ENCODE measurements around the gene YLPM1.
"Not testable (repeated sequence)": the region's sequence is repeated elsewhere in the genome, so short reads cannot be mapped to it uniquely, and the experiment has no call there.

Gene YLPM1

DNA sequence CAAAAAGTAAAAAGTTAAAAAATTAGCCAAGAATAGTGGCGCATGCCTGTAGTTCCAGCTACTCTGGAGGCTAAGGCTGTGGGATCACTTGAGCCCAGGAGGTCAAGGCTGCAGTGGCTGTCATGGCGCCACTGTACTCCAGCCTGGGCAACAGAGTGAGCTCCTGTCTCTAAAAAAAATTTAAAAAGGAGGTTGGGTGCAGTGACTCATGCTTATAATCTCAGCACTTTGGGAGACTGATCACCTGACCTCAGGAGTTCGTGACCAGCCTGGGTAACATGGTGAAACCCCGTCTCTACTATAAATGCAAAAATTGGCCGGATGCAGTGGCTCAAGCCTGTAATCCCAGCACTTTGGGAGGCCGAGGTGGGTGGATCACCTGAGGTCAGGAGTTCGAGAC lies 8.2 kb upstream of the YLPM1 start:
- CTCF ChIA-PET, result no interaction called here
- POLR2A ChIA-PET, result no interaction called here
- TF ChIP-seq, protein P1, sequence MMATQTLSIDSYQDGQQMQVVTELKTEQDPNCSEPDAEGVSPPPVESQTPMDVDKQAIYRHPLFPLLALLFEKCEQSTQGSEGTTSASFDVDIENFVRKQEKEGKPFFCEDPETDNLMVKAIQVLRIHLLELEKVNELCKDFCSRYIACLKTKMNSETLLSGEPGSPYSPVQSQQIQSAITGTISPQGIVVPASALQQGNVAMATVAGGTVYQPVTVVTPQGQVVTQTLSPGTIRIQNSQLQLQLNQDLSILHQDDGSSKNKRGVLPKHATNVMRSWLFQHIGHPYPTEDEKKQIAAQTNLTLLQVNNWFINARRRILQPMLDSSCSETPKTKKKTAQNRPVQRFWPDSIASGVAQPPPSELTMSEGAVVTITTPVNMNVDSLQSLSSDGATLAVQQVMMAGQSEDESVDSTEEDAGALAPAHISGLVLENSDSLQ (IDR thresholded peaks at IDR 0.05), result no peak
- TF ChIP-seq LEF1 (IDR thresholded peaks at IDR 0.05; ENCODE audit: borderline replicate concordance), result no peak
- no peak for TF ChIP-seq CTBP1 (IDR thresholded peaks at IDR 0.05; ENCODE audit: borderline replicate concordance)
- no peak for TF ChIP-seq NFRKB (IDR thresholded peaks at IDR 0.05)
- no peak for TF ChIP-seq BHLHE40 (IDR thresholded peaks at IDR 0.05; ENCODE audit: borderline replicate concordance)
- no peak for TF ChIP-seq ZNF384 (IDR thresholded peaks at IDR 0.05)
- no peak for TF ChIP-seq FOXK2 (IDR thresholded peaks at IDR 0.05)
- no peak for TF ChIP-seq L3MBTL2 (conservative IDR thresholded peaks at IDR 0.05)
- no peak for TF ChIP-seq ARNT (IDR thresholded peaks at IDR 0.05)
- DNase-seq (ENCODE audit: extremely low spot score), result no peak

DNA sequence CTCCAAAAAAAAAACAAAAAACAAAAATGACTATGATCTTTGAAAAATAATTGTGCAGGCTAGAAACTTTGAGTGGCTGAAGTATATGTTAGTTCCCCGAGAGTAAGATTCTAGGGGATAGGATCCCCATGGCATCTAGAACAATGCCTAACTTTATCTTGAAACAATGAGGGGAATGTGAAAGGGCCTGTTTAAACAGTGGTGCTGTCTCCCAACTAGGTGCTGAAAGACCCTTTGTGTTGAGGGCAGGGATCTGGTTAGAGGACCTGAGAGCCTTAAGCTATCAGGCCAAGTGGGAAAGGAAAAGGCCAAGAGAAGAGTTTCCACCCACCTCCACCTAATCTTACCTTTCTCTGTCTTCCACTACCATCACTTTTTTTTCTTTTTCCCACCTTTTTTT lies 6.8 kb upstream of the YLPM1 start:
- TF ChIP-seq ZNF384 (IDR thresholded peaks at IDR 0.05) (no peak), BHLHE40 (IDR thresholded peaks at IDR 0.05; ENCODE audit: borderline replicate concordance) (no peak), NFRKB (IDR thresholded peaks at IDR 0.05) (no peak), ARNT (IDR thresholded peaks at IDR 0.05) (no peak), L3MBTL2 (conservative IDR thresholded peaks at IDR 0.05) (no peak), FOXA1 (IDR thresholded peaks at IDR 0.05) (no peak), SUZ12 (IDR thresholded peaks at IDR 0.05) (no peak), SP1 (IDR thresholded peaks at IDR 0.05) (no peak), FOXK2 (IDR thresholded peaks at IDR 0.05) (no peak), ELF4 (IDR thresholded peaks at IDR 0.05) (no peak), HDGF (IDR thresholded peaks at IDR 0.05; ENCODE audit: borderline replicate concordance) (no peak), CTBP1 (IDR thresholded peaks at IDR 0.05; ENCODE audit: borderline replicate concordance) (no peak), FOXM1 (IDR thresholded peaks at IDR 0.05; ENCODE audit: borderline replicate concordance) (no peak), LEF1 (IDR thresholded peaks at IDR 0.05; ENCODE audit: borderline replicate concordance) (no peak), TARDBP (IDR thresholded peaks at IDR 0.05) (no peak)
- TF ChIP-seq, protein P1 (IDR thresholded peaks at IDR 0.05), result no peak
- ChIA-PET CTCF (interaction anchor here (0.6 kb wide), 2 partner anchors 10 to 147 kb away, joined by 3 to 9 read pairs; no protein-coding TSS in a partner anchor), POLR2A (interaction anchor here (1.0 kb wide), 1 partner anchor 21 kb away, joined by 3 read pairs; no protein-coding TSS in a partner anchor)
- no peak for DNase-seq (ENCODE audit: extremely low spot score)

DNA sequence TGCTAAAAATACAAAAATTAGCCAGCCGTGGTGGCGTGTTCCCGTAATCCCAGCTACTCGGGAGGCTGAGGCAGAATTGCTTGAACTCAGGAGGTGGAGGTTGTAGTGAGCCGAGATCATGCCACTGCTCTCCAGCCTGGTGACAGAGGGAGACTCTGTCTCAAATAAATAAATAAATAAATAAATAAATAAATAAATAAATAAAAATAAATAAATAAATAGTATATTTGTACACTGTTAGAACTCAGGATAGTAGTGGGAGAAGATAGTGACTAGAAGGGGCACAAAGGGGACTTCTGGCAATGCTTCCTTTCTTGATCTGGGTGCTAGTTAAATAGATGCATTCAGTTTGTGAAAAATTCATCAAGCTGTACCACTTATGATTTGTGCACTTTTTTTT lies 4.6 kb upstream of the YLPM1 start:
- POLR2A ChIA-PET, result not testable (repeated sequence)
- CTCF ChIA-PET, result interaction anchor here (0.6 kb wide), 1 partner anchor 293 kb away, joined by 8 read pairs; the partner anchor contains the start of gene MLH3

DNA sequence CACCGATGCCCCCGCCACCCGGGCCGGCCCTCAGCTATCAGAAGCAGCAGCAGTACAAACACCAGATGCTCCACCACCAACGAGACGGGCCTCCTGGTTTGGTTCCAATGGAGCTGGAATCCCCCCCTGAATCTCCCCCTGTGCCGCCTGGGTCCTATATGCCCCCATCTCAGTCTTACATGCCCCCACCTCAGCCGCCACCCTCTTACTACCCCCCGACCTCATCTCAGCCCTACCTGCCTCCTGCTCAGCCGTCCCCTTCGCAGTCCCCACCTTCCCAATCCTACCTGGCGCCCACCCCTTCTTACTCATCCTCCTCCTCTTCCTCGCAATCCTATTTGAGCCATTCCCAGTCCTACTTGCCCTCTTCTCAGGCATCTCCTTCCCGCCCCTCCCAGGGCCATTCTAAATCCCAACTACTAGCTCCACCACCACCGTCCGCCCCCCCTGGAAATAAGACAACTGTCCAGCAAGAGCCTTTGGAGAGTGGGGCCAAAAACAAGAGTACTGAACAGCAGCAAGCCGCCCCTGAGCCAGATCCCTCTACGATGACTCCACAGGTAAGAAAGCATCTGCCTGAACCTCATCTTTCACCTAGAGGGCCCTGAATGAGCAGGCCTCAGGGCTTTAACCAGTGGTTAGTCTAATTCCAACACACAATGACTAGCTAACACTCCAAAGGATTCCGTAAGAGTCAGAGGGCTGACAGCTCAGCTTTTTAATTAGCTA lies 851 bp downstream of the YLPM1 start:
- TF ChIP-seq ELF4 (IDR thresholded peaks at IDR 0.05) (no peak), SUZ12 (IDR thresholded peaks at IDR 0.05) (no peak), NFRKB (IDR thresholded peaks at IDR 0.05) (no peak), SP1 (IDR thresholded peaks at IDR 0.05) (no peak), ZNF384 (IDR thresholded peaks at IDR 0.05) (no peak), ARNT (IDR thresholded peaks at IDR 0.05) (no peak), BHLHE40 (IDR thresholded peaks at IDR 0.05; ENCODE audit: borderline replicate concordance) (no peak)
- POLR2A ChIA-PET, result interaction anchor here (0.7 to 2.1 kb wide), 7 partner anchors 7 to 163 kb away, joined by 3 to 12 read pairs (median 5); no protein-coding TSS in a partner anchor
- CTCF ChIA-PET, result interaction anchor here (0.5 to 0.6 kb wide), 3 partner anchors 30 to 539 kb away, joined by 3 to 5 read pairs (median 3); no protein-coding TSS in a partner anchor
- peak; percentile 14 for DNase-seq (ENCODE audit: extremely low spot score)

More for the DNA sequence above, 4.6 kb upstream of the YLPM1 start:
- DNase-seq (ENCODE audit: extremely low spot score), result not testable (repeated sequence)

DNA sequence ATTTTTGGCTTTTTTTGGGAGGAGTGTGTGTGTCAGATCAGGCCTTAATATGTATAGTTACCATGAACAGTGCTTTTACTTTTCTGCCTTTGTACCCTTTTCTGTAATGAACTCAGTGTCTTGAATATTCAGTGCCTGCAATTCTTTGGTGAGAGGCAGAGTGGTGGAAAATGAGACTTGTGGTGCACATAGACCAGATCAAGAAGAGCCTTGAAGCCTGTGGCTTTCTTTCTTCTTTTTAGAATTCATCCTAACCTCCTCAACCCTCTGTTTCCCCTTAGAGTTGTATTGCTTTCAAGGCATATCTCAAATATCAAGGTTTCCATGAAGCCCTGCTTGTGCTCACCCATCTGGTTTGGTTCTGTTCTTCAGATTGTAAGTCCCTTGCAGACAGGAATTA lies 2.6 kb downstream of the YLPM1 start:
- CTCF ChIA-PET, result no interaction called here

DNA sequence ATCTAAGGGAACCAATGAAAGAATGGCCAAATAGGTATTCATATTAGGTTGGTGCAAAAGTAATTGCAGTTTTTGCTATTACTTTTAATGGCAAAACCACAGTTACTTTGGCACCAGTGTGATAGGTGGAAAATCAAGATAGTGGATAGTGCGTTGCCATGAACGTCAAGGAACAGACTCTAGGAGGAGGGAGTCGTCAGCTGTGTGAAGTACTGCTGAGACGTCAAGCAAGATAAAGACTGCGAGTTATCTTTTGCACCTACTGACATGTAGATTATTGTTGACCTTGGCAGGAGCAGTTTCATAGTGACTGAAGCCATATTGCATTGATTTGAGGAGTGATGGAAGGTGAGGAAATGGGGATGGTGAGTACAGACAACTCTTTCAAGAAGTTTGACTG lies 8.3 kb downstream of the YLPM1 start:
- POLR2A ChIA-PET, result interaction anchor here (1.2 kb wide), 1 partner anchor 8 kb away, joined by 5 read pairs; the partner anchor contains the start of gene YLPM1

More for the DNA sequence above, 2.6 kb downstream of the YLPM1 start:
- POLR2A ChIA-PET, result no interaction called here
- no peak for DNase-seq (ENCODE audit: extremely low spot score)
- no peak for TF ChIP-seq L3MBTL2 (conservative IDR thresholded peaks at IDR 0.05)
- TF ChIP-seq SUZ12 (IDR thresholded peaks at IDR 0.05), result no peak
- no peak for TF ChIP-seq CTBP1 (IDR thresholded peaks at IDR 0.05; ENCODE audit: borderline replicate concordance)
- no peak for TF ChIP-seq BHLHE40 (IDR thresholded peaks at IDR 0.05; ENCODE audit: borderline replicate concordance)
- no peak for TF ChIP-seq ELF4 (IDR thresholded peaks at IDR 0.05)
- TF ChIP-seq, protein P1 (IDR thresholded peaks at IDR 0.05), result no peak
- TF ChIP-seq ZNF384 (IDR thresholded peaks at IDR 0.05), result no peak
- TF ChIP-seq NFRKB (IDR thresholded peaks at IDR 0.05), result no peak
- TF ChIP-seq TARDBP (IDR thresholded peaks at IDR 0.05), result no peak
- no peak for TF ChIP-seq SP1 (IDR thresholded peaks at IDR 0.05)
- TF ChIP-seq HDGF (IDR thresholded peaks at IDR 0.05; ENCODE audit: borderline replicate concordance), result no peak

More for the DNA sequence above, 8.3 kb downstream of the YLPM1 start:
- CTCF ChIA-PET, result no interaction called here
- TF ChIP-seq ELF4 (IDR thresholded peaks at IDR 0.05), result peak; percentile 18; the same call in 1 of the 2 replicates
- no peak for TF ChIP-seq FOXA1 (IDR thresholded peaks at IDR 0.05)
- DNase-seq (ENCODE audit: extremely low spot score), result no peak

All from HEK293T (cell line).